DND-41 (cell line): ENCODE results near the gene MFSD2A.

ENCODE experiments used
- CTCF ChIP-seq: IDR thresholded peaks from 2 replicates; pipeline ENCODE4 v1.5.1; 2012; ENCODE audit warnings: borderline replicate concordance, low read length, moderate library complexity, mild to moderate bottlenecking; ENCODE audit not compliant: poor library complexity, severe bottlenecking; ENCODE audit errors: extremely low read depth
- EZH2 ChIP-seq: IDR thresholded peaks from 3 replicates; pipeline ENCODE4 v1.6.1; 2012; ENCODE audit warnings: borderline replicate concordance, low read depth, mild to moderate bottlenecking, moderate library complexity, low read length, inconsistent platforms; ENCODE audit not compliant: severe bottlenecking

DNA sequence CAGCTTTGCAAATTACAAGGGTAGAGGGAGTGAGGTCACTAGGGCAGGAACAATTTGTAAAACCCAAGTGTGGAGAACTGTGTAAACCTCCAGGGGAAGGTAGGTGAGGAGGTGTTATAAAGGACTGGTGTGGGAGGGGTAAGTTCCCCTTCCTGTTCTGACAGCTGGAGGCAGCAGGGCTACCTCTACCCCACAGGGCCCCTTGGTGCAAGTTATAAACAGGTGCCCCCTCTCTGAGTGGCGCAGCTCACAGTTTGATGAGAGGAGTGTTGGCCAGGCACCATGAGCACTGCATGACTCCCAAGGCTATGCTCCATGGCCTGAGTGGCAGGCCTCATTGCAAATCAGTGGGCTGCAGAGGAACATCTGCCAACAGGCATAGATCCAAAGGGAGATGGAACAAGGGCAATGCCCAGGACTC, 41.0 kb downstream of the MFSD2A start:
- no peak for TF ChIP-seq CTCF
- no peak for TF ChIP-seq EZH2
